Tibial nerve (tissue), 4 donors: ENCODE data around the gene PIN4. TPM values are rescaled to one million over a fixed set of nuclear protein-coding genes. Genes with fewer than 3 reads are reported as not detected.

Experiments used
- DNase-seq, 2 donors: peaks; one replicate each; pipeline ENCODE4 v3.0.0-alpha.2; 2019; ENCODE audit warnings: low spot score in 2 of 2
- H3K27ac ChIP-seq, 4 donors: fragments of 200-600 bp; sonication (generic) in 3 of 4; one replicate each; pipeline ENCODE4 v1.5.1; 2017 to 2019; ENCODE audit warnings: mild to moderate bottlenecking in 1 of 4
- H3K27me3 ChIP-seq, 2 donors: fragments of 200-600 bp; sonication (generic) in 1 of 2; one replicate each; pipeline versions ENCODE4 v1.5.1 to v1.6.0; 2017 to 2019
- H3K36me3 ChIP-seq, 3 donors: fragments of 200-600 bp; sonication (generic); one replicate each; pipeline ENCODE4 v1.5.1; 2018 to 2019
- H3K4me1 ChIP-seq, 4 donors: fragments of 200-600 bp; sonication (generic) in 3 of 4; one replicate each; pipeline ENCODE4 v1.5.1; 2017 to 2019
- H3K4me3 ChIP-seq, 4 donors: fragments of 200-600 bp; sonication (generic) in 3 of 4; one replicate each; pipeline ENCODE4 v1.5.1; 2017 to 2019; ENCODE audit warnings: mild to moderate bottlenecking in 1 of 4, moderate library complexity in 1 of 4
- H3K9me3 ChIP-seq, 4 donors: fragments of 200-600 bp; sonication (generic) in 3 of 4; one replicate each; pipeline ENCODE4 v1.5.1; 2017 to 2019
- EP300 ChIP-seq, 2 donors: sonication (generic); formaldehyde crosslinking; IDR thresholded peaks; one replicate each; pipeline ENCODE4 v1.6.1; 2017; ENCODE audit warnings: antibody characterized with exemption in 2 of 2, mild to moderate bottlenecking in 1 of 2
- POLR2A ChIP-seq, 2 donors: fragments of 450-650 bp; IDR thresholded peaks; one replicate each; pipeline ENCODE4 v1.6.1; 2017; ENCODE audit warnings: antibody characterized with exemption in 2 of 2, mild to moderate bottlenecking in 2 of 2, moderate library complexity in 2 of 2
- WGBS, 2 donors: methylation state at CpG; one replicate each; pipeline ENCODE4 v1.1.5; 2018; 5-methylcytosine and 5-hydroxymethylcytosine counted together
- total RNA-seq, 4 donors: library from RNA; depleted of rRNA; stranded (reverse); fragments of >200 nt; gene quantifications; one replicate each; pipeline ENCODE4 v1.1.0, GENCODE V29; 2016
- TF ChIP-seq, protein P1 (sequence below), 5 experiments: fragments of 200-600 bp in 3 of 5; fragments of 450-650 bp in 2 of 5; sonication (generic) in 3 of 5; IDR thresholded peaks; one replicate each; pipeline ENCODE4 v1.5.1; 2016 to 2019; ENCODE audit warnings: antibody characterized with exemption in 5 of 5, mild to moderate bottlenecking in 3 of 5, moderate library complexity in 2 of 5

The PIN4 gene
- total RNA-seq, 4 donors from 2014 or later = 5.7 to 12.5 (median 8.6) TPM

- Histone ChIP-seq H3K36me3 (peaks cover 0 to 34% (median 0%) of the 10 kb centered on the region in 3 donors), H3K27me3 (peaks cover 0 to 10% of the 10 kb centered on the region in 2 donors), H3K4me1 (no peaks in the 10 kb centered on the region), H3K27ac (no peak overlapping the region), H3K4me3 (no peak overlapping the region), H3K9me3 (no peaks in the 10 kb centered on the region)
- TF ChIP-seq, protein P1, sequence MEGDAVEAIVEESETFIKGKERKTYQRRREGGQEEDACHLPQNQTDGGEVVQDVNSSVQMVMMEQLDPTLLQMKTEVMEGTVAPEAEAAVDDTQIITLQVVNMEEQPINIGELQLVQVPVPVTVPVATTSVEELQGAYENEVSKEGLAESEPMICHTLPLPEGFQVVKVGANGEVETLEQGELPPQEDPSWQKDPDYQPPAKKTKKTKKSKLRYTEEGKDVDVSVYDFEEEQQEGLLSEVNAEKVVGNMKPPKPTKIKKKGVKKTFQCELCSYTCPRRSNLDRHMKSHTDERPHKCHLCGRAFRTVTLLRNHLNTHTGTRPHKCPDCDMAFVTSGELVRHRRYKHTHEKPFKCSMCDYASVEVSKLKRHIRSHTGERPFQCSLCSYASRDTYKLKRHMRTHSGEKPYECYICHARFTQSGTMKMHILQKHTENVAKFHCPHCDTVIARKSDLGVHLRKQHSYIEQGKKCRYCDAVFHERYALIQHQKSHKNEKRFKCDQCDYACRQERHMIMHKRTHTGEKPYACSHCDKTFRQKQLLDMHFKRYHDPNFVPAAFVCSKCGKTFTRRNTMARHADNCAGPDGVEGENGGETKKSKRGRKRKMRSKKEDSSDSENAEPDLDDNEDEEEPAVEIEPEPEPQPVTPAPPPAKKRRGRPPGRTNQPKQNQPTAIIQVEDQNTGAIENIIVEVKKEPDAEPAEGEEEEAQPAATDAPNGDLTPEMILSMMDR (IDR thresholded peaks at IDR 0.05) = no peak
- TF ChIP-seq EP300 (IDR thresholded peaks at IDR 0.05) (no peak), POLR2A (IDR thresholded peaks at IDR 0.05) (no peak)
- WGBS, 2 donors = 74 to 75% methylated on average over 7 of the region's 7 CpGs
- DNase-seq = no peak
Observed at GRCh38 chrX:72201836-72202536, 20.4 kb downstream of the PIN4 start.

GRCh38 chrX:72202792-72203401 is 21.3 kb downstream of the PIN4 start:
- no peaks in the 10 kb centered on the region for H3K9me3 ChIP-seq
- WGBS, 2 donors = 59 to 62% methylated on average over 4 of the region's 4 CpGs
- no peak for DNase-seq
- TF ChIP-seq EP300 (IDR thresholded peaks at IDR 0.05) = no peak
- TF ChIP-seq, protein P1 (IDR thresholded peaks at IDR 0.05) = no peak
- TF ChIP-seq POLR2A (IDR thresholded peaks at IDR 0.05) = no peak
- H3K4me3 ChIP-seq = no peak overlapping the region
- no peaks in the 10 kb centered on the region for H3K4me1 ChIP-seq
- peaks cover 0 to 25% (median 0%) of the 10 kb centered on the region in 3 donors for H3K36me3 ChIP-seq
- H3K27me3 ChIP-seq = peaks cover 0 to 10% of the 10 kb centered on the region in 2 donors
- H3K27ac ChIP-seq = no peak overlapping the region

DNA sequence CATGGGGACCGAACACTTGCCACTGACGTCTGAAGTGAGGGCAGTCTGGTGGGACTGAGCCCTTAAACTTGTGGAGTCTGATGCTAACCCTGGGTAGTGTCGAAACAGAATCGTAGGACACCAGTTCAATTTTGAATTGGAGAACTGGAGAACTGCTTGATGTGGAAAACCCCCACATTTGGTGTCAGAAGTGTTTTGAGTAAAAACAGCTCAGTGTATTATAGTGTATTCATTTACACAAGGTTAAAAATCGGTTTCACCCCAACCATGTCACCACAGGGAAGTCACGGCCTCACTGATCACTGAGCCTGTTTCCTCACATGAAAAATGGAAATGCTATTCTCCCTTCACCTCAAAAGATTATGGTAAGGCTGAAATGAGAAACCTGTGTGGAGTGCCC is 21.9 kb downstream of the PIN4 start:
- Histone ChIP-seq H3K27ac (no peak overlapping the region), H3K36me3 (peaks cover 0 to 20% (median 0%) of the 10 kb centered on the region in 3 donors), H3K27me3 (peaks cover 0 to 10% of the 10 kb centered on the region in 2 donors), H3K4me1 (no peaks in the 10 kb centered on the region), H3K4me3 (no peak overlapping the region), H3K9me3 (no peaks in the 10 kb centered on the region)
- WGBS, 2 donors = 82 to 83% methylated on average over 5 to 6 of the region's 6 CpGs
- TF ChIP-seq POLR2A (IDR thresholded peaks at IDR 0.05) (no peak), EP300 (IDR thresholded peaks at IDR 0.05) (no peak)
- TF ChIP-seq, protein P1 (IDR thresholded peaks at IDR 0.05) = no peak
- DNase-seq = no peak

- no peak overlapping the region for H3K4me3 ChIP-seq
Observed at GRCh38 chrX:72205706-72206105, 24.1 kb downstream of the PIN4 start.

More at GRCh38 chrX:72205706-72206105, 24.1 kb downstream of the PIN4 start:
- Histone ChIP-seq H3K4me1 (no peaks in the 10 kb centered on the region), H3K36me3 (peaks cover 0 to 4% (median 0%) of the 10 kb centered on the region in 3 donors), H3K27me3 (peaks cover 0 to 18% of the 10 kb centered on the region in 2 donors), H3K27ac (no peak overlapping the region), H3K9me3 (no peaks in the 10 kb centered on the region)
- WGBS, 2 donors = 81% methylated on average over 2 of the region's 2 CpGs
- no peak for DNase-seq
- TF ChIP-seq EP300 (IDR thresholded peaks at IDR 0.05) (no peak), POLR2A (IDR thresholded peaks at IDR 0.05) (no peak)
- TF ChIP-seq, protein P1 (IDR thresholded peaks at IDR 0.05) = no peak
